ENCODE data around the gene HIVEP3. TPM values are rescaled to one million over a fixed set of nuclear protein-coding genes. Genes with fewer than 3 reads are reported as not detected.

The HIVEP3 gene
- total RNA-seq, 2 donors from 2014 or later: 17.9 to 32.0 TPM

DNA sequence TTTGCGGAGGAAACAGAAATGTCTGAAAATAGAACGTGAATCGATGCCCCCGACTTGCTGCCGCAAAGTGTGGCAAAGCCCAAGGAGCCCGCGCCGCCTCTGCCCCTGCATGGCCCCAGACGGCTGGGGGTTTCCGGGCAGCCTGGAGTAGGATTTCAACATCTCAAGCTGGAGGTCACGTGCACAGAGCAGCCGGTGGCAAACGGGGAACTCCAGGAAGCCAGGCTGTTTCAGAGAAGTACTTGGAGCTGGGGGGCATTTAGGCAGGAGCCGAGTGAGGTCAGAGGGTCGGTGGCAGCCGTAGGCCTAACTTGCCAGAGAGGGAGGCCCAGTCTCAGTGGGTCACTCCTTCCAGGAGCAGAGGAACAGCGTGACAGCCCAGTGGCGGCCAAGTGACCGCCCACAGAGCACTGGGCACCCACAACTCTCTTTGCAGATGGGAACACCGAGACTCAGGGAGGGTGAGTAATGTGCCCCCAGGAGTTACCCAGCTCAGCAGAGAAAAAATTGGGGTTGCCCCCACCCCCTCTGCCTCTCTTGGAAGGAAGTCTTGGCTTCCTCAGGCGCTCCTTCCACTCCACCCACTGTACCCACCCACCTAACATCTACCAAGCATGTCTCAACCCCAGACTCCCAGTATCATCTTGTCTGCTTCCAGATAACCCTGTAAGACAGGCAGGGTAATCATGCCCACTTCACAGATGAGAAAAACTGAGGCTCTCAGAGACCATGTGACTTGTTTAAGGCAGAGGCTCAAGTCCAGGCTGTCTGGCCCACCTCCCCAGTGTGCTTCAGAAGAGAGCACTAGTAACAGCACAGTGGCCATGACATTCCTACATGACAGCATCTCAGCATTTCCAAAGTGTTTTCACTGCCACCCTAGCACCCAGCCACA lies 179.4 kb downstream of the HIVEP3 start:
- Mint-ChIP-seq H3K27ac (peak overlapping the region; percentile 90 to 94), H3K36me3 (no peaks in the 10 kb centered on the region), H3K4me3 (peak overlapping the region; percentile 86), H3K4me1 (ENCODE audit: low read depth in 2 of 2) (peaks cover 62 to 70% of the 10 kb centered on the region in 2 donors), H3K27me3 (no peaks in the 10 kb centered on the region), H3K9me3 (no peaks in the 10 kb centered on the region)
- DNase-seq (ENCODE audit: low spot score) (peak; percentile 94), ATAC-seq (peak; percentile 79 to 90)

- peaks cover 64 to 70% of the 10 kb centered on the region in 2 donors for H3K4me1 Mint-ChIP-seq (ENCODE audit: low read depth in 2 of 2)
- DNase-seq (ENCODE audit: low spot score) (no peak), ATAC-seq (no peak)
- no peaks in the 10 kb centered on the region for H3K9me3 Mint-ChIP-seq
- no peaks in the 10 kb centered on the region for H3K27me3 Mint-ChIP-seq
- peak overlapping the region; percentile 90 to 94 for H3K27ac Mint-ChIP-seq
- H3K36me3 Mint-ChIP-seq: no peaks in the 10 kb centered on the region
- H3K4me3 Mint-ChIP-seq: peak overlapping the region; percentile 86
These were observed 180.2 kb downstream of the HIVEP3 start for GRCh38 chr1:41738475-41738874.

DNA sequence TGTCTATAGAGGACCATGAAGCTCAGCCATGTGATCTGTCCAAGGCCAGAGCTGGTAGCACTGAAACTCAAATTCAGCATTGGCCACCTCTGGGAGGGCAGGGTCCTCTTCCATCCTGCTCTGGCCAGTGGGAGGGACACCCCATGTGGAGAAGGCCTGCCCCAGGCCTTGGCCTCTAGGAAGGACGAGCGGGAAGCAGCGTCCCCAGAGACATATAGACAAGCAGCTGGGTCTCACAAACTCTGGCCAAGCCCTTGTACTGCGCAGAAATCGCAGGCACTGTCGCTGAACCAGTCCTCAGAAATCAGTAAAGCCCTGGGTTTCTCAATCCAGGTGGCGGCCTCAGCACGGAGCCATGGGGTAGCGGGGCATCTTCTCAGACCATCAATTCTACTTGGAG lies 180.7 kb downstream of the HIVEP3 start:
- no peaks in the 10 kb centered on the region for H3K36me3 Mint-ChIP-seq
- ATAC-seq: no peak
- DNase-seq (ENCODE audit: low spot score): no peak
- peaks cover 61 to 66% of the 10 kb centered on the region in 2 donors for H3K4me1 Mint-ChIP-seq (ENCODE audit: low read depth in 2 of 2)
- H3K27me3 Mint-ChIP-seq: no peaks in the 10 kb centered on the region
- H3K9me3 Mint-ChIP-seq: no peaks in the 10 kb centered on the region
- peak overlapping the region; percentile 86 for H3K4me3 Mint-ChIP-seq
- peak overlapping the region in 1 of 2 donors; percentile 7 for H3K27ac Mint-ChIP-seq

GRCh38 chr1:41735631-41736260 lies 183.0 kb downstream of the HIVEP3 start:
- ATAC-seq: no peak
- no peak for DNase-seq (ENCODE audit: low spot score)
- H3K4me1 Mint-ChIP-seq (ENCODE audit: low read depth in 2 of 2): peaks cover 56 to 57% of the 10 kb centered on the region in 2 donors
- H3K9me3 Mint-ChIP-seq: no peaks in the 10 kb centered on the region
- H3K27ac Mint-ChIP-seq: no peak overlapping the region
- no peak overlapping the region for H3K4me3 Mint-ChIP-seq
- no peaks in the 10 kb centered on the region for H3K27me3 Mint-ChIP-seq
- no peaks in the 10 kb centered on the region for H3K36me3 Mint-ChIP-seq

- DNase-seq (ENCODE audit: low spot score) (no peak), ATAC-seq (no peak)
- H3K4me1 Mint-ChIP-seq (ENCODE audit: low read depth in 2 of 2): peaks cover 51 to 52% of the 10 kb centered on the region in 2 donors
- H3K36me3 Mint-ChIP-seq: no peaks in the 10 kb centered on the region
- no peak overlapping the region for H3K27ac Mint-ChIP-seq
- H3K4me3 Mint-ChIP-seq: no peak overlapping the region
- no peaks in the 10 kb centered on the region for H3K27me3 Mint-ChIP-seq
- no peaks in the 10 kb centered on the region for H3K9me3 Mint-ChIP-seq
These were observed 183.6 kb downstream of the HIVEP3 start for GRCh38 chr1:41735139-41735538.

- DNase-seq (ENCODE audit: low spot score): no peak
- peaks cover 49 to 50% of the 10 kb centered on the region in 2 donors for H3K4me1 Mint-ChIP-seq (ENCODE audit: low read depth in 2 of 2)
These were observed 184.3 kb downstream of the HIVEP3 start for GRCh38 chr1:41734201-41734970.

GRCh38 chr1:41733725-41734124 lies 185.0 kb downstream of the HIVEP3 start:
- peaks cover 49 to 50% of the 10 kb centered on the region in 2 donors for H3K4me1 Mint-ChIP-seq (ENCODE audit: low read depth in 2 of 2)
- DNase-seq (ENCODE audit: low spot score): no peak
- no peak overlapping the region for H3K27ac Mint-ChIP-seq
- no peaks in the 10 kb centered on the region for H3K9me3 Mint-ChIP-seq
- H3K27me3 Mint-ChIP-seq: no peaks in the 10 kb centered on the region
- no peaks in the 10 kb centered on the region for H3K36me3 Mint-ChIP-seq
- no peak overlapping the region for H3K4me3 Mint-ChIP-seq
- ATAC-seq: no peak

More at GRCh38 chr1:41734201-41734970, 184.3 kb downstream of the HIVEP3 start:
- Mint-ChIP-seq H3K36me3 (no peaks in the 10 kb centered on the region), H3K9me3 (no peaks in the 10 kb centered on the region), H3K27me3 (no peaks in the 10 kb centered on the region), H3K4me3 (no peak overlapping the region), H3K27ac (no peak overlapping the region)
- ATAC-seq: no peak

DNA sequence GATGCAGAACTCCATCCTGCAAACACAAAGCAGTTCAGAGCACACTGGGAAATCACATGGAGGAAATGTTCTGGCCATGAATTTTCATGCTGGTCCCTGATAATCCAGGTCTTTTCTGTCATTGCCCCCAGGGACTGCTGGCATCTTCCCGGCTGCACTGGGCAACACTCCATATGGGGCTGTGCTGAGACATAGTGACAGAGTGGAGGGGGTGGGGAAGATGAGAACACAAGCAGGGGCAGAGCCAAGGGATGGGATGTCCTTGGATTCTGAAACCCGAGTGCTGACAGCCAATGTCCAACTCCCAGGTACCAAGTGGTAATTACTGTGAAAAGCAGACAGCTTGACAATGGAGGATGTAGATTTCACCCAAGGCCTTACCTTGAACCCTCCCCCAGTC lies 185.7 kb downstream of the HIVEP3 start:
- no peak for ATAC-seq
- no peaks in the 10 kb centered on the region for H3K9me3 Mint-ChIP-seq
- no peak overlapping the region for H3K4me3 Mint-ChIP-seq
- H3K27me3 Mint-ChIP-seq: no peaks in the 10 kb centered on the region
- H3K27ac Mint-ChIP-seq: no peak overlapping the region
- H3K4me1 Mint-ChIP-seq (ENCODE audit: low read depth in 2 of 2): peaks cover 53 to 57% of the 10 kb centered on the region in 2 donors
- no peak for DNase-seq (ENCODE audit: low spot score)
- H3K36me3 Mint-ChIP-seq: no peaks in the 10 kb centered on the region

DNA sequence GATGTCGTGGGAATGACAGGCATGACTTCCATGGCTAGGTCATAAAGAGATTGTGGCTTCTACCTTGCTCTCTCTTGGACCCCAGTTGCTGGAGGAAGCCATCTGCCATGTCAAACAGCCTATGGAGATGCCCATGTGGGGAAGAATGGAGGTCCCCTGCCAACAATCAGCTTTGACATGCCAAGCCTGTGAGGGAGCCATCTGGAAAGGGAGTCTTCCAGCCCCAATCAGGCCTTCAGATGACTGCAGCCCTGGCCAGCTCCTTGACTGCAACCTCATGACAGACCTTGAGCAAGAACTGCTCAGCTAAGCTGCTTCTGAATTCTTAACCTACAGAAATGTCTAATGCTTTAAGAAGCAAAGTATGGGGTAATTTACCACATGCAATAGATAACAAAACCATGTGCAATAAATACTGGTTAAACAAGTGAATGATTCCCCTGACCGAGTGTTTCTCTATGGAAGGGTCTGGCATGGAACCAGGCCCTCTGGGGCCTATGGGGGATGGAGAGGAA lies 187.1 kb downstream of the HIVEP3 start:
- Mint-ChIP-seq H3K27ac (no peak overlapping the region), H3K36me3 (no peaks in the 10 kb centered on the region), H3K4me1 (ENCODE audit: low read depth in 2 of 2) (peaks cover 60 to 64% of the 10 kb centered on the region in 2 donors), H3K9me3 (no peaks in the 10 kb centered on the region), H3K4me3 (no peak overlapping the region), H3K27me3 (no peaks in the 10 kb centered on the region)
- ATAC-seq: no peak
- DNase-seq (ENCODE audit: low spot score): no peak

DNA sequence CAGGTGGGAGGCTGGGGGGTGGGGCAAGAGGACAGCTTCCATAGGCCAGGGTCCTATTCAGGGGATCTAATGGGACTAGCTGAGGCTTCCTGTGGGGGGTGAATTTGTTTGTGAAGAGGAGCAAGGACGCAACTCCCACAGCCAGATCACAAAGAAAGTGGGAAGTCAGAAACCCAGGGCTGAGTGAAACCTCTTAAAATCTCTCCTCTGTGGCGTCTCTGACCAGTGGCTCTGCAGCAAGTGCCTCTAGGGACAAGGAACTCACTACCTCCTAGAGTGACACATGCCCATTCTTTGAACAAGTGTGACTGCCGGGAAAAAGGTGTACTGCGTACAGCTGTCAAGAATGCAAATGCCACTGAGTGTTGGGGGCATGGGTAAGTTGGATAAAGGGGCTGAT lies 187.9 kb downstream of the HIVEP3 start:
- Mint-ChIP-seq H3K9me3 (no peaks in the 10 kb centered on the region), H3K4me3 (no peak overlapping the region), H3K27me3 (no peaks in the 10 kb centered on the region), H3K36me3 (no peaks in the 10 kb centered on the region), H3K27ac (no peak overlapping the region), H3K4me1 (ENCODE audit: low read depth in 2 of 2) (peaks cover 65 to 70% of the 10 kb centered on the region in 2 donors)
- ATAC-seq (no peak), DNase-seq (ENCODE audit: low spot score) (no peak)

GRCh38 chr1:41728403-41729202 lies 190.1 kb downstream of the HIVEP3 start:
- Mint-ChIP-seq H3K4me1 (ENCODE audit: low read depth in 2 of 2) (peaks cover 53 to 58% of the 10 kb centered on the region in 2 donors), H3K9me3 (no peaks in the 10 kb centered on the region), H3K4me3 (peak overlapping the region; percentile 71), H3K27me3 (no peaks in the 10 kb centered on the region), H3K36me3 (no peaks in the 10 kb centered on the region), H3K27ac (peak overlapping the region; percentile 72 to 88)
- DNase-seq (ENCODE audit: low spot score): peak; percentile 97
- peak; percentile 96 to 97 for ATAC-seq

DNA sequence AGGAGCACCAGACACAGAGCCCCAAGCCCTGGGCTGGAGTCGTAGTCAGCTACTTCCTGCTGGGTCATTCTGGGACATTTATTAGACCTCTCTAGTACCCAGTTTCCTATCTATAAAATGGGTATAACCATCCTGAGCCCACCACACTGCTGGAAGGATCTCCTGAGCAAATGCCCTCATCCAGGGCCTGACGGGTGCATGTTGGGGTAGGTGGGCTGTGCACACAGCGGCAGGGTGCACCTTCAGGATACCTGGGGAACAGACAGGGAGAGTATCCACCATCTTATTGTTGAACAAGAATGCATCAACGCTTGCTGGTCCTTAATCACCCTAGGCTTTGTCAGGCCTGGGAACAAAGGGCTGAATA lies 191.0 kb downstream of the HIVEP3 start:
- DNase-seq (ENCODE audit: low spot score): no peak
- no peaks in the 10 kb centered on the region for H3K36me3 Mint-ChIP-seq
- H3K4me1 Mint-ChIP-seq (ENCODE audit: low read depth in 2 of 2): peaks cover 54 to 65% of the 10 kb centered on the region in 2 donors
- no peaks in the 10 kb centered on the region for H3K27me3 Mint-ChIP-seq
- no peak for ATAC-seq
- H3K4me3 Mint-ChIP-seq: peak overlapping the region; percentile 71
- peak overlapping the region; percentile 72 to 88 for H3K27ac Mint-ChIP-seq
- H3K9me3 Mint-ChIP-seq: no peaks in the 10 kb centered on the region
